ENCODE results near the gene NUTM2F.

Gene NUTM2F

DNA sequence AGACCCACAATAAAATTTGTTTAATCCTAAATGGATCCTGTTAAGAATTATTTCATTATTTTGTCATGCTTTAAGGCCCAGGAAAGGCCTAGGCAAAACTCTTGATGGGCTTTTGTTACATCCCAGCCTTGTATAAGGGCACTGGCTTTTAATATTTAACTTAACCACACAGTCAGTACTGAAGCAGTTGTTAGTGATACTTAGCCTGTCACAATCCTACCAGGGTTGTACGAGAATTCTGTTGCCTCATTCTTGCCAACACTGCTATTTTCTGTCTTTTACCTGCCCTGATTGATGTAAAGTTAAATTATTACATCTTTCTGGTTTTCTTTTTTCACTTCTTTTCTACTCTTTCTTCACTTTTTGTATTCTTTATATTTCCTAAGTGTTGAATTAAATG, 58.4 kb downstream of the NUTM2F start:
- no peaks in the 10 kb centered on the region for H3K36me3 ChIP-seq (ENCODE audit: insufficient read depth, low read length)
- H3K4me3 ChIP-seq (ENCODE audit: low read depth in 1 of 2, low read length in 2 of 2) = no peak overlapping the region
- no peak overlapping the region for H3K27ac ChIP-seq (ENCODE audit: low read depth, low read length)
- H3K9me3 ChIP-seq (ENCODE audit: low read length) = no peaks in the 10 kb centered on the region
- no peaks in the 10 kb centered on the region for H3K27me3 ChIP-seq (ENCODE audit: control insufficient read depth in 1 of 2, insufficient read depth in 2 of 2, low read length in 2 of 2)
- H3K4me1 ChIP-seq (ENCODE audit: insufficient read depth, low read length) = no peaks in the 10 kb centered on the region
- H3K9ac ChIP-seq (ENCODE audit: low read length) = no peak overlapping the region

GRCh38 chr9:94269264-94269663, 59.2 kb downstream of the NUTM2F start:
- H3K36me3 ChIP-seq (ENCODE audit: insufficient read depth, low read length) = no peaks in the 10 kb centered on the region
- H3K27ac ChIP-seq (ENCODE audit: low read depth, low read length) = no peak overlapping the region
- H3K27me3 ChIP-seq (ENCODE audit: control insufficient read depth in 1 of 2, insufficient read depth in 2 of 2, low read length in 2 of 2) = no peaks in the 10 kb centered on the region
- no peak overlapping the region for H3K9ac ChIP-seq (ENCODE audit: low read length)
- no peak overlapping the region for H3K4me3 ChIP-seq (ENCODE audit: low read depth in 1 of 2, low read length in 2 of 2)
- H3K4me1 ChIP-seq (ENCODE audit: insufficient read depth, low read length) = no peaks in the 10 kb centered on the region
- H3K9me3 ChIP-seq (ENCODE audit: low read length) = no peaks in the 10 kb centered on the region
